Measurements from ENCODE around the gene CELF4. TPM values are rescaled to one million over a fixed set of nuclear protein-coding genes. Genes with fewer than 3 reads are reported as not detected.

CELF4 gene
- polyA plus RNA-seq, 1 donor (not counting 4 experiments of a cell fraction or from before 2014, with no cell fraction given): not detected

DNA sequence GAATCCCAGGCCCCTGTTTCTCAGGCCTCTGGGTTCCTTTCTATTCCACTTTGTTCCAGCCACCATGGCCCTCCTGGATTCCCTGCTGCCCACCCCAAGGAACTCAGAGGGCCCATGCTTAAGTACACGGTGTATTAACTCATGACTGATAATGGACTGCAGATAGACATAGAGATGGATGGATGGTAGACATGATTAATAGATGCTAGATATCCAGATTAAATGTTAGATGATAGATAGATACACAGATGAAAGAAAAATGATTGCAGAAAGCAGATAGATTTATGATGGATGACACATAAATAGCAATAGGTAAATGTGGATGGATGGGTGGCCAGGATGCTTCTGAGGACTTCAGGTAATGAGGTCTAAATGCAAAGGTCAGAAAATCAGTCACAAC lies 278.0 kb downstream of the CELF4 start:
- no peaks in the 10 kb centered on the region for H3K36me3 ChIP-seq (ENCODE audit: control insufficient read depth in 2 of 2, extremely low read depth in 1 of 2, insufficient read depth in 2 of 2, low read length in 2 of 2)
- dilution Hi-C loops (cut with MboI; ENCODE audit: extremely low pct_ligation_motif_present, low sequenced_read_pairs): no loop called here
- no peak overlapping the region for H3K9ac ChIP-seq (ENCODE audit: control insufficient read depth, extremely low read depth, insufficient read depth, low read length)
- no peaks in the 10 kb centered on the region for H3K9me1 ChIP-seq (ENCODE audit: control insufficient read depth, extremely low read depth, insufficient read depth, low read length)
- H3K4me3 ChIP-seq (ENCODE audit: control insufficient read depth in 2 of 3, extremely low read depth in 1 of 3, insufficient read depth in 2 of 3, low read depth in 1 of 3, low read length in 3 of 3): no peak overlapping the region
- TF ChIP-seq, protein P1, sequence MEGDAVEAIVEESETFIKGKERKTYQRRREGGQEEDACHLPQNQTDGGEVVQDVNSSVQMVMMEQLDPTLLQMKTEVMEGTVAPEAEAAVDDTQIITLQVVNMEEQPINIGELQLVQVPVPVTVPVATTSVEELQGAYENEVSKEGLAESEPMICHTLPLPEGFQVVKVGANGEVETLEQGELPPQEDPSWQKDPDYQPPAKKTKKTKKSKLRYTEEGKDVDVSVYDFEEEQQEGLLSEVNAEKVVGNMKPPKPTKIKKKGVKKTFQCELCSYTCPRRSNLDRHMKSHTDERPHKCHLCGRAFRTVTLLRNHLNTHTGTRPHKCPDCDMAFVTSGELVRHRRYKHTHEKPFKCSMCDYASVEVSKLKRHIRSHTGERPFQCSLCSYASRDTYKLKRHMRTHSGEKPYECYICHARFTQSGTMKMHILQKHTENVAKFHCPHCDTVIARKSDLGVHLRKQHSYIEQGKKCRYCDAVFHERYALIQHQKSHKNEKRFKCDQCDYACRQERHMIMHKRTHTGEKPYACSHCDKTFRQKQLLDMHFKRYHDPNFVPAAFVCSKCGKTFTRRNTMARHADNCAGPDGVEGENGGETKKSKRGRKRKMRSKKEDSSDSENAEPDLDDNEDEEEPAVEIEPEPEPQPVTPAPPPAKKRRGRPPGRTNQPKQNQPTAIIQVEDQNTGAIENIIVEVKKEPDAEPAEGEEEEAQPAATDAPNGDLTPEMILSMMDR (optimal IDR thresholded peaks at IDR 0.05 in 1 of 3, IDR thresholded peaks at IDR 0.05 in 1 of 3, conservative IDR thresholded peaks at IDR 0.05 in 1 of 3; ENCODE audit: extremely low read depth in 1 of 3, insufficient read depth in 2 of 3, low read length in 3 of 3): no peak
- TF ChIP-seq EZH2 (IDR thresholded peaks at IDR 0.05; ENCODE audit: low read length): no peak
- H3K27me3 ChIP-seq (ENCODE audit: control insufficient read depth, extremely low read depth, insufficient read depth, low read length): peaks cover 3% of the 10 kb centered on the region
- H2AFZ ChIP-seq (ENCODE audit: control insufficient read depth, low read length): no peak overlapping the region
- H3K4me1 ChIP-seq (ENCODE audit: control insufficient read depth, extremely low read depth, insufficient read depth, low read length): no peaks in the 10 kb centered on the region
- FAIRE-seq (no peak), DNase-seq (ENCODE audit: low read depth, low spot score) (no peak)
- H3K27ac ChIP-seq (ENCODE audit: control insufficient read depth, insufficient read depth, low read length): no peak overlapping the region
- no peaks in the 10 kb centered on the region for H4K20me1 ChIP-seq (ENCODE audit: control insufficient read depth, extremely low read depth, insufficient read depth, low read length)
- no peak overlapping the region for H3K4me2 ChIP-seq (ENCODE audit: control insufficient read depth, extremely low read depth, insufficient read depth, low read depth, low read length)
- H3K9me3 ChIP-seq (ENCODE audit: control insufficient read depth, low read depth, low read length): no peaks in the 10 kb centered on the region
- H3K79me2 ChIP-seq (ENCODE audit: control insufficient read depth, insufficient read depth, low read length): no peaks in the 10 kb centered on the region

DNA sequence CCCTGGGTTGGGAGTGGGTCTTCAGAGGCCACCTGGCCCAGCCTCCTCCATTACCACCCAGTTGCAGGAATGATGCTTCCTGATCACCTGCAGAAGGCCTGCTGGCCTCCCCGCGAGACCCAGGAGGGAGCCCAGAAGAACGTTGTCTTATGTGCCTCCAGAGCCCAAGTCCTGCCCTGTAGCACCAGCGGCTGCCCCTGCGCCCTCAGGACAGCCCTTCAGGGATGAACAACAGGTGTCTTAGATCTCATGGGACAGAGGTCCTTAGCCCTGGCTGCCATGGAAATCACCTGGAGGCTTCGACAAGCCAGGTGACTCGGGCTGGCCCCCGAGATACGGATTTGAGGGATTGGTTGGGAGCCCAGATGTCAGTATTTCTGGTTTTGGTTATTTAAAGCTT lies 278.8 kb downstream of the CELF4 start:
- Histone ChIP-seq H3K4me2 (ENCODE audit: control insufficient read depth, extremely low read depth, insufficient read depth, low read depth, low read length) (no peak overlapping the region), H4K20me1 (ENCODE audit: control insufficient read depth, extremely low read depth, insufficient read depth, low read length) (no peaks in the 10 kb centered on the region), H2AFZ (ENCODE audit: control insufficient read depth, low read length) (no peak overlapping the region), H3K4me3 (ENCODE audit: control insufficient read depth in 2 of 3, extremely low read depth in 1 of 3, insufficient read depth in 2 of 3, low read depth in 1 of 3, low read length in 3 of 3) (no peak overlapping the region), H3K9me3 (ENCODE audit: control insufficient read depth, low read depth, low read length) (no peaks in the 10 kb centered on the region), H3K9ac (ENCODE audit: control insufficient read depth, extremely low read depth, insufficient read depth, low read length) (no peak overlapping the region), H3K36me3 (ENCODE audit: control insufficient read depth in 2 of 2, extremely low read depth in 1 of 2, insufficient read depth in 2 of 2, low read length in 2 of 2) (no peaks in the 10 kb centered on the region), H3K4me1 (ENCODE audit: control insufficient read depth, extremely low read depth, insufficient read depth, low read length) (no peaks in the 10 kb centered on the region), H3K27ac (ENCODE audit: control insufficient read depth, insufficient read depth, low read length) (no peak overlapping the region), H3K79me2 (ENCODE audit: control insufficient read depth, insufficient read depth, low read length) (no peaks in the 10 kb centered on the region), H3K9me1 (ENCODE audit: control insufficient read depth, extremely low read depth, insufficient read depth, low read length) (no peaks in the 10 kb centered on the region), H3K27me3 (ENCODE audit: control insufficient read depth, extremely low read depth, insufficient read depth, low read length) (peaks cover 6% of the 10 kb centered on the region)
- TF ChIP-seq, protein P1 (optimal IDR thresholded peaks at IDR 0.05 in 1 of 3, IDR thresholded peaks at IDR 0.05 in 1 of 3, conservative IDR thresholded peaks at IDR 0.05 in 1 of 3; ENCODE audit: extremely low read depth in 1 of 3, insufficient read depth in 2 of 3, low read length in 3 of 3): no peak
- TF ChIP-seq EZH2 (IDR thresholded peaks at IDR 0.05; ENCODE audit: low read length): no peak
- FAIRE-seq (no peak), DNase-seq (ENCODE audit: low read depth, low spot score) (no peak)
- dilution Hi-C loops (cut with MboI; ENCODE audit: extremely low pct_ligation_motif_present, low sequenced_read_pairs): no loop called here

Data from keratinocyte (primary cell).